K562 (cell line): ENCODE measurements around the gene OR2V2. TPM values are rescaled to one million over a fixed set of nuclear protein-coding genes. Genes with fewer than 3 reads are reported as not detected.

Experiments used
- CBX3 ChIP-seq, 2 experiments: IDR thresholded peaks; 1 replicate in 1 of 2; 2 replicates in 1 of 2; pipeline ENCODE4 v1.6.1; 2012; ENCODE audit warnings: inconsistent platforms in 2 of 2, low read length in 2 of 2, borderline replicate concordance in 1 of 2, control low read depth in 1 of 2
- DPF2 ChIP-seq: fragments of 450-650 bp; IDR thresholded peaks from 2 replicates; pipeline ENCODE4 v1.6.1; 2016
- ETV6 ChIP-seq, 3 experiments: fragments of 150-350 bp in 1 of 3; sonication (generic) in 1 of 3; formaldehyde crosslinking in 1 of 3; IDR thresholded peaks; 2 replicates each; pipeline versions ENCODE4 v1.6.1 to v1.8.0; 2014 to 2022; ENCODE audit warnings: borderline replicate concordance in 2 of 3, low read depth in 2 of 3, antibody characterized with exemption in 1 of 3, low read length in 1 of 3, mild to moderate bottlenecking in 1 of 3, missing genetic modification reagents in 1 of 3
- PHB ChIP-seq: fragments of 250-450 bp; sonication (Bioruptor Pico); IDR thresholded peaks from 2 replicates; pipeline ENCODE4 v1.5.0; 2021
- RFX7 ChIP-seq: fragments of 250-450 bp; sonication (Bioruptor Pico); IDR thresholded peaks from 2 replicates; pipeline ENCODE4 v1.5.1; 2021; ENCODE audit warnings: mild to moderate bottlenecking
- THRAP3 ChIP-seq: fragments of 450-650 bp; IDR thresholded peaks from 2 replicates; pipeline ENCODE4 v1.6.1; 2016; ENCODE audit warnings: mild to moderate bottlenecking, inconsistent platforms, borderline replicate concordance
- ZBTB11 ChIP-seq, 3 experiments: fragments of 200-800 bp in 1 of 3; fragments of 250-450 bp in 1 of 3; fragments of 450-650 bp in 1 of 3; sonication (Bioruptor Pico) in 1 of 3; sonication (Bioruptor generic) in 1 of 3; formaldehyde crosslinking in 1 of 3; IDR thresholded peaks; 2 replicates each; pipeline versions ENCODE4 v1.6.1 to v1.8.0; 2016 to 2022; ENCODE audit warnings: mild to moderate bottlenecking in 2 of 3, missing genetic modification characterization in 2 of 3, missing compliant biosample characterization in 1 of 3, moderate library complexity in 1 of 3
- ZNF407 ChIP-seq: fragments of 450-650 bp; IDR thresholded peaks from 2 replicates; pipeline ENCODE4 v1.6.1; 2016; ENCODE audit warnings: low read depth
- polyA plus RNA-seq, 8 experiments: library from polyadenylated mRNA; depleted of rRNA in 4 of 8; stranded (reverse) in 5 of 8; unstranded in 3 of 8; fragments of >200 nt; fragmentation: Nextera tagmentation in 2 of 8; fragmentation: Illumina TruSeq in 1 of 8; extraction: Ambion mirVana in 2 of 8; extraction: Trizol in 1 of 8; gene quantifications; 2 replicates each; pipeline versions ENCODE4 v1.2.1 to v1.2.3, GENCODE V29; 2011 to 2014; ENCODE audit warnings: inconsistent platforms in 1 of 8, missing spikeins in 1 of 8
- total RNA-seq, 7 experiments: library from RNA; depleted of rRNA in 6 of 7; stranded (reverse); fragments of >200 nt in 6 of 7; fragmentation: Illumina TruSeq in 2 of 7; extraction: Trizol in 2 of 7; gene quantifications; 2 replicates each; pipeline versions ENCODE4 v1.2.1 to v1.2.3, GENCODE V29; 2011 to 2021; ENCODE audit warnings: low replicate concordance in 1 of 7
- TF ChIP-seq, protein P1 (sequence below): sonication (generic); formaldehyde crosslinking; IDR thresholded peaks from 2 replicates; pipeline ENCODE4 v1.8.1; 2023; ENCODE audit warnings: mild to moderate bottlenecking, missing genetic modification reagents

The OR2V2 gene
- total and polyA plus RNA-seq, 9 of the 15 experiments (the other 6 are each of a cell fraction or from before 2014, with no cell fraction given), result 0.01 TPM; not detected in 8

DNA sequence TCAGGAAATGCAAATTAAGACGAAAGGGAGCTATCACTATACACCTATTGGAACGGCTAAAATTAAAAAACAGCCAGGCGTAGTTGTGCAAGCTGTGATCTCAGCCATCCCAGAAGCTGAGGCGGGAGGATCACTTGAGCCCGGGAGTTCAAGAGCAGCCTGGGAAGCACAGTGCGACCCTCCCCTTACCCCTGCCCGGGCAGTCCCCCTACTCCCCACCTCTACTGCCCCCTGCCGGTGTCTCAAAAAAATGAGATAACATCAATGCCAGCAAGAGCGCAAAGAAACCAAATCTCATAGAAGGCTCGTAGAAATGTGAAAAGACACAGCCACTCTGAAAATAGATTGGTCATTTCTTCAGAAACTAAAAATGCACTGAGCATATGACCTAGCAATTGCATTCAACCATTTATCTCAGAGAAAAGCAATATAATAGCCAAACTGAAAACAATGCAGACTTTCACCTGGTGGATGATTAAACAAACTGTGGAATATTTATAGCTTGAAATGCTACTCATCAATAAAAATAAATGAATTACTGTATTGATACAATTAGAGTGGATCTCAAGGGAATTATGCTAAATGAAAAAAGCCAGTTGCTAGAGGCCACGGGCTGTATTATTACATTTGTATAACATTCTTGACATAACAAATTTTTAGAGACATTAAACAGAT lies 20.6 kb downstream of the OR2V2 start (continued):
- TF ChIP-seq ZBTB11 (CRISPR knock-in tag; IDR thresholded peaks at IDR 0.05) (no peak), THRAP3 (no peak), ZNF407 (no peak), DPF2 (no peak), ETV6 (IDR thresholded peaks at IDR 0.05; ENCODE audit: borderline replicate concordance in 1 of 2, low read depth in 2 of 2, low read length in 1 of 2) (no peak), ETV6 (CRISPR knock-in tag; IDR thresholded peaks at IDR 0.05; ENCODE audit: borderline replicate concordance) (no peak), CBX3 (IDR thresholded peaks at IDR 0.05; ENCODE audit: borderline replicate concordance in 1 of 2, low read length in 2 of 2) (0 out of 3 replicates have a peak, but pooled peaks of 1 of the 2 experiments have one; percentile 29), PHB (CRISPR knock-in tag) (no peak), RFX7 (CRISPR knock-in tag) (no peak)
- TF ChIP-seq, protein P1, sequence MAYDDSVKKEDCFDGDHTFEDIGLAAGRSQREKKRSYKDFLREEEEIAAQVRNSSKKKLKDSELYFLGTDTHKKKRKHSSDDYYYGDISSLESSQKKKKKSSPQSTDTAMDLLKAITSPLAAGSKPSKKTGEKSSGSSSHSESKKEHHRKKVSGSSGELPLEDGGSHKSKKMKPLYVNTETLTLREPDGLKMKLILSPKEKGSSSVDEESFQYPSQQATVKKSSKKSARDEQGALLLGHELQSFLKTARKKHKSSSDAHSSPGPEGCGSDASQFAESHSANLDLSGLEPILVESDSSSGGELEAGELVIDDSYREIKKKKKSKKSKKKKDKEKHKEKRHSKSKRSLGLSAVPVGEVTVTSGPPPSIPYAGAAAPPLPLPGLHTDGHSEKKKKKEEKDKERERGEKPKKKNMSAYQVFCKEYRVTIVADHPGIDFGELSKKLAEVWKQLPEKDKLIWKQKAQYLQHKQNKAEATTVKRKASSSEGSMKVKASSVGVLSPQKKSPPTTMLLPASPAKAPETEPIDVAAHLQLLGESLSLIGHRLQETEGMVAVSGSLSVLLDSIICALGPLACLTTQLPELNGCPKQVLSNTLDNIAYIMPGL, result no peak
